Measurements from ENCODE around the gene FAM241B.

The FAM241B gene

GRCh38 chr10:69629897-69630650 lies at the start of gene FAM241B:
FAM241B (plus strand) TSS chr10:69630247; CDS start chr10:69631744, 1,497 bp downstream.
- DNase-seq: peak; percentile 75

- no peak for DNase-seq
These were observed 49.6 kb upstream of the FAM241B start for GRCh38 chr10:69580435-69580834.

GRCh38 chr10:69583106-69583505 lies 46.9 kb upstream of the FAM241B start:
- DNase-seq: no peak

- no peak for DNase-seq
These were observed 45.4 kb upstream of the FAM241B start for GRCh38 chr10:69584624-69585023.

- no peak for DNase-seq
These were observed 41.7 kb upstream of the FAM241B start for GRCh38 chr10:69588358-69588757.

- no peak for DNase-seq
These were observed 29.2 kb upstream of the FAM241B start for GRCh38 chr10:69600761-69601330.

GRCh38 chr10:69609077-69609476 lies 21.0 kb upstream of the FAM241B start:
- no peak for DNase-seq

GRCh38 chr10:69612760-69613159 lies 17.3 kb upstream of the FAM241B start:
- no peak for DNase-seq

GRCh38 chr10:69614130-69614529 lies 15.9 kb upstream of the FAM241B start:
- DNase-seq: no peak

GRCh38 chr10:69616358-69616757 lies 13.7 kb upstream of the FAM241B start:
- DNase-seq: no peak

GRCh38 chr10:69618746-69619145 lies 11.3 kb upstream of the FAM241B start:
- DNase-seq: no peak

- DNase-seq: no peak
These were observed 10.4 kb upstream of the FAM241B start for GRCh38 chr10:69619626-69620025.

- DNase-seq: no peak
These were observed 9.4 kb upstream of the FAM241B start for GRCh38 chr10:69620625-69621024.

- no peak for DNase-seq
These were observed 5.7 kb upstream of the FAM241B start for GRCh38 chr10:69624245-69624786.

GRCh38 chr10:69626826-69627225 lies 3.2 kb upstream of the FAM241B start:
- DNase-seq: no peak

- peak; percentile 1 for DNase-seq
These were observed 1.2 kb upstream of the FAM241B start for GRCh38 chr10:69628891-69629290.

GRCh38 chr10:69629519-69629896 lies 539 bp upstream of the FAM241B start:
- peak; percentile 3 for DNase-seq

- DNase-seq: peak; percentile 2
These were observed 779 bp downstream of the FAM241B start for GRCh38 chr10:69630651-69631400.

GRCh38 chr10:69631566-69631965 lies 1.5 kb downstream of the FAM241B start:
- peak; percentile 2 for DNase-seq

GRCh38 chr10:69632516-69633199 lies 2.6 kb downstream of the FAM241B start:
- peak; percentile 2 for DNase-seq

GRCh38 chr10:69633673-69634635 lies 3.9 kb downstream of the FAM241B start:
- DNase-seq: peak; percentile 1
